Measurements from ENCODE around the gene CEACAM3. TPM values are rescaled to one million over a fixed set of nuclear protein-coding genes. Genes with fewer than 3 reads are reported as not detected.

CEACAM3 gene
- total and polyA plus RNA-seq, 9 of the 15 experiments (the other 6 are each of a cell fraction or from before 2014, with no cell fraction given), result not detected

DNA sequence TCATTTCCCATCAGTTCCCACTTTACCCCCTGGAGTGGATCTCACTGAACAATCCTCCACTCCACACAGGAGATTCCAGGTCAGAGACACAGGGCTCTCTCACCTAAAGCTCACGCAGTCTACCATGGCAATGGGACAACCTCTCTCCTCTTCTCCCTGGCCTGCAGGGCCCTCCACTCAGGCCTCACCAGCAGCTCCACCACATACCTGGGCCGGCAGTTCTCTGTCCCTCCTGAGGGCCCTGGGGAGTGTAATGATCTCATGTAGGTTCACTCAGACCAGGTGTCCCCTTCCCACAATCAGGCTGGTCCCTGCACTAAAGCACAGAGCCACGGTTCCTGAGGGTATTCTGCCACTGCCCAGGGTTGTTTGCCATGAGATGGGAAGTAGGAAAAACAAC, 15.6 kb downstream of the CEACAM3 start:
- ATAC-seq, result no peak
- intact Hi-C loops (cut with micrococcal nuclease) (no loop called here), in situ Hi-C loops (cut with MboI) (no loop called here)
- 0% methylated on average over 3 of the region's 3 CpGs for WGBS (ENCODE audit: insufficient coverage, low coverage, missing lambda C conversion rate)
- Histone ChIP-seq H3K4me3 (no peak overlapping the region), H3K4me2 (ENCODE audit: insufficient read depth, low read length) (no peak overlapping the region), H3K9me3 (replicated peaks; ENCODE audit: control insufficient read depth, insufficient read depth, low read depth, low read length) (no peaks in the 10 kb centered on the region), H2AFZ (ENCODE audit: low read depth, low read length) (no peak overlapping the region), H3K79me2 (ENCODE audit: control insufficient read depth, insufficient read depth, low read length) (no peaks in the 10 kb centered on the region), H4K20me1 (replicated peaks; ENCODE audit: control insufficient read depth, insufficient read depth, low read length) (peaks cover 3% of the 10 kb centered on the region; the same call in 1 of the 2 replicates), H3K4me1 (replicated peaks in 1 of 2; ENCODE audit: control insufficient read depth in 2 of 2, insufficient read depth in 2 of 2, low read length in 2 of 2) (no peaks in the 10 kb centered on the region), H3K27me3 (ENCODE audit: control insufficient read depth in 2 of 2, insufficient read depth in 2 of 2, low read length in 2 of 2) (peaks cover 2 to 35% of the 10 kb centered on the region in 2 experiments; a peak in 3 of 5 replicates), H3K9me1 (ENCODE audit: control insufficient read depth, insufficient read depth, low read length) (no peaks in the 10 kb centered on the region), H3K27ac (ENCODE audit: extremely low read depth, low read depth, low read length) (no peak overlapping the region), H3K36me3 (ENCODE audit: control insufficient read depth, insufficient read depth, low read length) (no peaks in the 10 kb centered on the region), H3K9ac (ENCODE audit: insufficient read depth in 1 of 2, low read depth in 2 of 2, low read length in 2 of 2) (no peak overlapping the region)
- BruUV-seq (replicated peaks), result no TSS peak
- TF ChIP-seq, protein P1, sequence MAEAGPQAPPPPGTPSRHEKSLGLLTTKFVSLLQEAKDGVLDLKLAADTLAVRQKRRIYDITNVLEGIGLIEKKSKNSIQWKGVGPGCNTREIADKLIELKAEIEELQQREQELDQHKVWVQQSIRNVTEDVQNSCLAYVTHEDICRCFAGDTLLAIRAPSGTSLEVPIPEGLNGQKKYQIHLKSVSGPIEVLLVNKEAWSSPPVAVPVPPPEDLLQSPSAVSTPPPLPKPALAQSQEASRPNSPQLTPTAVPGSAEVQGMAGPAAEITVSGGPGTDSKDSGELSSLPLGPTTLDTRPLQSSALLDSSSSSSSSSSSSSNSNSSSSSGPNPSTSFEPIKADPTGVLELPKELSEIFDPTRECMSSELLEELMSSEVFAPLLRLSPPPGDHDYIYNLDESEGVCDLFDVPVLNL (CRISPR knock-in tag; IDR thresholded peaks at IDR 0.05; ENCODE audit: low read depth), result no peak
- no peak for TF ChIP-seq ZNF217 (CRISPR knock-in tag; IDR thresholded peaks at IDR 0.05)
- TF ChIP-seq SRSF9 (IDR thresholded peaks at IDR 0.05; ENCODE audit: borderline replicate concordance, low read depth, low read length), result no peak
- no peak for TF ChIP-seq NFE2L1 (tag; IDR thresholded peaks at IDR 0.05; ENCODE audit: borderline replicate concordance, low read depth)
- no peak for TF ChIP-seq HOXB6 (CRISPR knock-in tag; IDR thresholded peaks at IDR 0.05; ENCODE audit: borderline replicate concordance)
- TF ChIP-seq HMG20A (CRISPR knock-in tag; conservative IDR thresholded peaks at IDR 0.05), result no peak
- no peak for TF ChIP-seq ZNF140 (CRISPR knock-in tag; IDR thresholded peaks at IDR 0.05)
- TF ChIP-seq, protein P2, sequence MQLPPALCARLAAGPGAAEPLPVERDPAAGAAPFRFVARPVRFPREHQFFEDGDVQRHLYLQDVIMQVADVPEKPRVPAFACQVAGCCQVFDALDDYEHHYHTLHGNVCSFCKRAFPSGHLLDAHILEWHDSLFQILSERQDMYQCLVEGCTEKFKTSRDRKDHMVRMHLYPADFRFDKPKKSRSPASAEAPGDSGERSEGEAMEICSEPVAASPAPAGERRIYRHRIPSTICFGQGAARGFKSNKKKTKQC (CRISPR knock-in tag; IDR thresholded peaks at IDR 0.05), result no peak
- no peak for TF ChIP-seq RFX5 (IDR thresholded peaks at IDR 0.05; ENCODE audit: low read depth, low read length)
- no peak for TF ChIP-seq BRF1 (IDR thresholded peaks at IDR 0.05; ENCODE audit: borderline replicate concordance, extremely low read depth, insufficient read length)
- no peak for TF ChIP-seq ZNF23 (CRISPR knock-in tag; IDR thresholded peaks at IDR 0.05)
- TF ChIP-seq HDAC2 (IDR thresholded peaks at IDR 0.05), result no peak
- TF ChIP-seq POLR2A (conservative IDR thresholded peaks at IDR 0.05), result no peak
- ChIA-PET POLR2A (no interaction called here), CTCF (ENCODE audit: low intra/inter-chr PET ratio) (no interaction called here)
- no peak for DNase-seq (ENCODE audit: extremely low read depth in 1 of 4, low spot score in 3 of 4)
- FAIRE-seq, result no peak

Measured in K562 (cell line).